Measurements from ENCODE around the gene GRIK2.

Gene GRIK2

DNA sequence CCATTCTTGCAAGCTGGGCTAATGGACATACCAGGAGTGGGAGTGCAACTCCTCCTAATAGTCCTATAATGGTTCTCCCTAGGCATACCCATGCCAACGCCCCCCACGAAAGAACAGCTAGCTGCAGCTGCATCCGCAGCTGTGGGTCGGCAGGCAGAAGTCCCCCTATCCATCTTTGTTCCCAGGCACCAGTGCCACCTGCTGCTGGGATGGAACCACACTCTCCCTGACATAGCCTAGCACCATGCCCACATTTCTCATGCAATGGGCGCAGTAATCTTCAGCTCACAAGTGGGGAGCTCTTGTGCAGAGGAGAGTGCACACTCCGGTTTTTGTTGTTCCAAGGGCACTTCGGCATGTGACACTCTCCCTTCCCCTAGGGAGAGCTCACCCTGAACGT is 567.8 kb downstream of the GRIK2 start:
- Histone ChIP-seq H3K27ac (ENCODE audit: low read depth, low read length) (no peak overlapping the region), H3K4me3 (ENCODE audit: low read depth, low read length) (no peak overlapping the region), H3K36me3 (ENCODE audit: control insufficient read depth, insufficient read depth, low read length) (no peaks in the 10 kb centered on the region), H3K4me1 (ENCODE audit: control insufficient read depth, insufficient read depth, low read length) (no peaks in the 10 kb centered on the region), H3K9me3 (ENCODE audit: control insufficient read depth, insufficient read depth, low read length) (no peaks in the 10 kb centered on the region), H3K27me3 (ENCODE audit: control insufficient read depth, insufficient read depth, low read length) (no peaks in the 10 kb centered on the region), H3K9ac (ENCODE audit: low read depth, low read length) (no peak overlapping the region)

DNA sequence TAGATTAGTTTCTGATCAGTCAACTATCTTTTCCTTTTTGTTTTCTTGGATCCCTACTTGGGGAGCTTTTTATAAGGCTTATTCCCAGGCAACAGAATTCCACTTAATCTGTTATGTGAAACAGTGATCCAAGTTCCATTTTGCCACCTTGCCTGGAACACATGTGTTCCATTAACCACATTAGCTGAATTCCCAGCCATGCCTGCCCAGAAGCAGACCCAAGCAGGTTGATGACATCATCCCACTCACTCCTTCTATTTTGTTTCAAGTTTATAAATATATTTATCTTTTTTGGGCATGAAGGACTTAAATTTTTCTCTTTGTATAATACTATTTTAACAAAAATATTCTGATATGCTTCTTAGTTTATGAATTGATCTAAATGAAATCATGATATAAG is 587.4 kb downstream of the GRIK2 start:
- Histone ChIP-seq H3K27me3 (ENCODE audit: control insufficient read depth, insufficient read depth, low read length) (no peaks in the 10 kb centered on the region), H3K4me1 (ENCODE audit: control insufficient read depth, insufficient read depth, low read length) (no peaks in the 10 kb centered on the region), H3K4me3 (ENCODE audit: low read depth, low read length) (no peak overlapping the region), H3K9ac (ENCODE audit: low read depth, low read length) (no peak overlapping the region), H3K9me3 (ENCODE audit: control insufficient read depth, insufficient read depth, low read length) (no peaks in the 10 kb centered on the region), H3K27ac (ENCODE audit: low read depth, low read length) (no peak overlapping the region), H3K36me3 (ENCODE audit: control insufficient read depth, insufficient read depth, low read length) (no peaks in the 10 kb centered on the region)

DNA sequence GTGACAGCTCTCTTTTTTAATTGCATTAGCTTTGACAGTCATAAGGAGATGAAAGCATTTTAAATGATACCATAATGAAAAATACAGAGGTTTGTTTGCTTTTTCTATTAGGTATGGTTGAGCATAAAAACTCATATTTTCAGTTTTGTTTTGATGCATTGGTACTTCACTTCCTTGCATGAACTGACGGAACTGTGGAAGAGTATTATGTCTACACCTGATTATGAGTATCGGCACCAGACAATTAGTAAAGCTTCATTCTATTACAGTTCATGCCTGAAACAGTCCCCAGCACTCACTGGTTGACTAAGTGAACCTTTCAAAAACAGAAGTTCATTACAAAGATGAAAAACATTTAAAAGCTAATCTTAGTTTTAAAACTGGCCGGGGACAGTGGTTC is 593.0 kb downstream of the GRIK2 start:
- Histone ChIP-seq H3K27ac (ENCODE audit: low read depth, low read length) (no peak overlapping the region), H3K4me1 (ENCODE audit: control insufficient read depth, insufficient read depth, low read length) (no peaks in the 10 kb centered on the region), H3K27me3 (ENCODE audit: control insufficient read depth, insufficient read depth, low read length) (no peaks in the 10 kb centered on the region), H3K9me3 (ENCODE audit: control insufficient read depth, insufficient read depth, low read length) (no peaks in the 10 kb centered on the region), H3K36me3 (ENCODE audit: control insufficient read depth, insufficient read depth, low read length) (no peaks in the 10 kb centered on the region), H3K9ac (ENCODE audit: low read depth, low read length) (no peak overlapping the region), H3K4me3 (ENCODE audit: low read depth, low read length) (no peak overlapping the region)

DNA sequence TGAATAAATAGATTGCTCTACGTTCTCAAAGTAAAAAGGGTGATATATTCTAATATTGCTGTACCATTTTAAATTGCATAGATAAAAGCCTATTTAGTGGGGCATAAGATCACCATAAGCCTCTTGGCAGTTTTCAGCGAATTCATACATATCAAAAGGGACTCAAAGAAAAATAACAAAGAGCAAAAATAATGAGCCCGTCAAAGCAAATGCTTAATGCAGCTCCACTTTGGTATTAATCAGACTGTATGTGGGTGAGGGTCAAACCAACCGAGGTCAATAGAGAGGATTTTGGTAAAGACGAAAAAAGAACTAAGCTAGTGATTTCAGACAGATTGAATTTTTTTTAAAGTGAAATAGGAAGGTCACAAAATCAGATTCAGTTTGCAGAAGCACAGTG is 598.8 kb downstream of the GRIK2 start:
- Histone ChIP-seq H3K27ac (ENCODE audit: low read depth, low read length) (no peak overlapping the region), H3K9me3 (ENCODE audit: control insufficient read depth, insufficient read depth, low read length) (no peaks in the 10 kb centered on the region), H3K4me1 (ENCODE audit: control insufficient read depth, insufficient read depth, low read length) (no peaks in the 10 kb centered on the region), H3K4me3 (ENCODE audit: low read depth, low read length) (no peak overlapping the region), H3K9ac (ENCODE audit: low read depth, low read length) (no peak overlapping the region), H3K27me3 (ENCODE audit: control insufficient read depth, insufficient read depth, low read length) (no peaks in the 10 kb centered on the region), H3K36me3 (ENCODE audit: control insufficient read depth, insufficient read depth, low read length) (no peaks in the 10 kb centered on the region)

DNA sequence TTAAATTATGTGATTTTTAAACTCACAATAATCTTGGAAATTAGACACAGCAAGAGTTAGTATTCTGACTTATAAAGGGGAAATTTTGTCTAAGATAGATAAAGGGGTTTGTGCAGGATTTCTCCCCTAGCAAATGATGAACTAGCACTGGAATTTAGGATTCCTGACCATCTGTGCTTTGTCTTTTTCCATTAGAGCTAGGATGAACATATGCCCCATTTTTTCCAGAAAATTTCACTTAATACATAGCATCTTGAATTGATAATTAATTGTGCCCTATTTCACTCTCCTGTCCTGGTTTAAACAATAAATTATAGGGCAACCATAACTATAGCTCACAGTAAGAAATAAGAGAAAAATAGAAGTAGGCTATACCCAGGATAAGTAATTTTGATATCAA is 601.0 kb downstream of the GRIK2 start:
- H3K9ac ChIP-seq (ENCODE audit: low read depth, low read length), result no peak overlapping the region
- H3K27ac ChIP-seq (ENCODE audit: low read depth, low read length), result no peak overlapping the region
- H3K4me1 ChIP-seq (ENCODE audit: control insufficient read depth, insufficient read depth, low read length), result no peaks in the 10 kb centered on the region
- H3K9me3 ChIP-seq (ENCODE audit: control insufficient read depth, insufficient read depth, low read length), result no peaks in the 10 kb centered on the region
- H3K4me3 ChIP-seq (ENCODE audit: low read depth, low read length), result no peak overlapping the region
- H3K36me3 ChIP-seq (ENCODE audit: control insufficient read depth, insufficient read depth, low read length), result no peaks in the 10 kb centered on the region
- no peaks in the 10 kb centered on the region for H3K27me3 ChIP-seq (ENCODE audit: control insufficient read depth, insufficient read depth, low read length)

DNA sequence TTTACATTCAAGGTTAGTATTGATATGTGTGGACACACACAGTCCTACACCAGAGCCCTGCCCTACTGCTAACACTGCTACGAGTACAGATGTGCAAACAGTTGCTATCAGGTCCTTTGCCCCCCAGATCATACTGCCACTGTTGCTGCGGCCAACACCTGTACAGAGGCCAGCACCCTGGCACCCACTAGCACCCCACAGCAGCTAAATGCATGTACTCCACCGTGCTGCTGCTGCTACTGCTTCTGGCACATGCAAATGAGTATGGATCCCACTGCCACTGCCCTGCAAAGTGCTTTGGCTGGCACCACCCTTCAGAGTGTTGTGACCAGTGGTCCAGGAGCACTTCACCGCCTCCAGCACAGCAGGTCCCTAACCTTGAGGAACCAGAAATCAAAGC is 621.9 kb downstream of the GRIK2 start:
- H3K27me3 ChIP-seq (ENCODE audit: control insufficient read depth, insufficient read depth, low read length), result no peaks in the 10 kb centered on the region
- H3K27ac ChIP-seq (ENCODE audit: low read depth, low read length), result no peak overlapping the region
- H3K9me3 ChIP-seq (ENCODE audit: control insufficient read depth, insufficient read depth, low read length), result no peaks in the 10 kb centered on the region
- H3K9ac ChIP-seq (ENCODE audit: low read depth, low read length), result no peak overlapping the region
- no peaks in the 10 kb centered on the region for H3K4me1 ChIP-seq (ENCODE audit: control insufficient read depth, insufficient read depth, low read length)
- H3K4me3 ChIP-seq (ENCODE audit: low read depth, low read length), result no peak overlapping the region
- H3K36me3 ChIP-seq (ENCODE audit: control insufficient read depth, insufficient read depth, low read length), result no peaks in the 10 kb centered on the region

DNA sequence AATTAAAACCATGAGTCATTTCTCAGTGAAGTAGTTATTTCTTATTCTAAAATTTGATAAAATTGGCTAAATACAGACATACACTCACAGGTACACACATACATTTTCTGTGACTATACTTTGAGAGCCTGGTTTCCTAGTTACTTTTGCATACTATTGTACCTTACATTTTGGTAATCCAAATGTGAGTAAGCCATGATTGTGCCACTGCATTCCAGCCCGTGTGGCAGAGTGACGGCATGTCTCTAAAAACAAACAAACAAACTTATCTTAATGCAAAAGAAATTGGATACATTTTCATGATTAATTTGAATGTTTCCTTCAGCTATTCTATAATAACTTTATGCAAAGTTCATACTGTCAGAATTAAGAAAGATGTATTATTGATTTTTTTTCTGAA is 628.8 kb downstream of the GRIK2 start:
- Histone ChIP-seq H3K36me3 (ENCODE audit: control insufficient read depth, insufficient read depth, low read length) (no peaks in the 10 kb centered on the region), H3K27ac (ENCODE audit: low read depth, low read length) (no peak overlapping the region), H3K9ac (ENCODE audit: low read depth, low read length) (no peak overlapping the region), H3K4me1 (ENCODE audit: control insufficient read depth, insufficient read depth, low read length) (no peaks in the 10 kb centered on the region), H3K27me3 (ENCODE audit: control insufficient read depth, insufficient read depth, low read length) (no peaks in the 10 kb centered on the region), H3K4me3 (ENCODE audit: low read depth, low read length) (no peak overlapping the region), H3K9me3 (ENCODE audit: control insufficient read depth, insufficient read depth, low read length) (no peaks in the 10 kb centered on the region)

DNA sequence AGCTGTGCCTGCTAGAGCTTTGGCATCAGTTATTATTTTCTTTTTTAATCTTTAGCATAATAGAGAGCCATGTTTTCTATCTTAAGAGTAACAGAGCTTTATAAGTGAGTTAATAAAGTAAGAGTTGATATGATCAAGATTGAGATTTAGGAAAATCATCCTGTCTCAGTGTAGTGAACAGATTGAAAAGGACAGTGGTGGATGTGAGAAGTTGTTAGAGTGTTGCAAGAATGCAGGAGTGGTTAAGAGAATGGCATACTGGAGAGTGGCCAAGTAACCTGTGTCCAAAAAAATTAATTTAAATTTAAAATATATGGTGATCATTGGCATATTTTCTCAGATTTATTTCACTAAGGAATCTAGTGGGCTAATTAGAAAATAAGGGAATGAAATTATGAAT is 629.3 kb downstream of the GRIK2 start:
- Histone ChIP-seq H3K27ac (ENCODE audit: low read depth, low read length) (no peak overlapping the region), H3K9ac (ENCODE audit: low read depth, low read length) (no peak overlapping the region), H3K9me3 (ENCODE audit: control insufficient read depth, insufficient read depth, low read length) (no peaks in the 10 kb centered on the region), H3K27me3 (ENCODE audit: control insufficient read depth, insufficient read depth, low read length) (no peaks in the 10 kb centered on the region), H3K4me3 (ENCODE audit: low read depth, low read length) (no peak overlapping the region), H3K4me1 (ENCODE audit: control insufficient read depth, insufficient read depth, low read length) (no peaks in the 10 kb centered on the region), H3K36me3 (ENCODE audit: control insufficient read depth, insufficient read depth, low read length) (no peaks in the 10 kb centered on the region)

DNA sequence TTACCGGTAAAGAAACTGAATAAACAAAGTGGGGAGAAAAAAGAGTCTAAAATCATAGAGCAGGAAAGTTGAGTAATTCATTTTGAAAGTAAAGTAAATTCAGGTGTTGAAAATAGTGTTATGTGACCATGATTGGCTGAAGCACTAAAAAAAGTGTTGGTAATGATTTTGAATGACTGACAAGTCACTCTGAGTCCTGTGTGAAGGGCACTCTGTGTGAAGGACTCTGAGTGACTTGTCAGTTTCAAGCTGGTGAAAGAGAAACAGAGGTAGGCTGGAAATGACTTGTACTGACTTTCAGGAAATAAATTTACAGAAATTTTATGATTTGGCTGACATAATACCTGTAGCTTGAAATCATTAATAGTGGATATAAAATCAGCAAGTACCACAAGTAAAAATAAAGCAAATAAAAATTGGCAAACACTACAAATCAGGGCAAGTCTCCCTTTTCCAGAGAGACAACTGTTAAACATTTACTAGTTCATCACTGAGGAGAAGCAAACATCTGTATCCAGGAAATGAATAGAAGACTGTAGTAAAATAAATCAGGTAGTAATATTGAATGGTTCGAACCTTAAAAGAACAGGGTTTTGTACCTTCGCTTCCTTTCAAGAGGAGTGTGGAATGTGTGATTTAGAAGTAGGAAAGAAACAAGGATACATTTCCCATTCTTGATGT is 630.6 kb downstream of the GRIK2 start:
- H3K4me3 ChIP-seq (ENCODE audit: low read depth, low read length), result no peak overlapping the region
- no peak overlapping the region for H3K27ac ChIP-seq (ENCODE audit: low read depth, low read length)
- H3K9me3 ChIP-seq (ENCODE audit: control insufficient read depth, insufficient read depth, low read length), result no peaks in the 10 kb centered on the region
- H3K9ac ChIP-seq (ENCODE audit: low read depth, low read length), result no peak overlapping the region
- H3K27me3 ChIP-seq (ENCODE audit: control insufficient read depth, insufficient read depth, low read length), result no peaks in the 10 kb centered on the region
- H3K4me1 ChIP-seq (ENCODE audit: control insufficient read depth, insufficient read depth, low read length), result no peaks in the 10 kb centered on the region
- H3K36me3 ChIP-seq (ENCODE audit: control insufficient read depth, insufficient read depth, low read length), result no peaks in the 10 kb centered on the region

DNA sequence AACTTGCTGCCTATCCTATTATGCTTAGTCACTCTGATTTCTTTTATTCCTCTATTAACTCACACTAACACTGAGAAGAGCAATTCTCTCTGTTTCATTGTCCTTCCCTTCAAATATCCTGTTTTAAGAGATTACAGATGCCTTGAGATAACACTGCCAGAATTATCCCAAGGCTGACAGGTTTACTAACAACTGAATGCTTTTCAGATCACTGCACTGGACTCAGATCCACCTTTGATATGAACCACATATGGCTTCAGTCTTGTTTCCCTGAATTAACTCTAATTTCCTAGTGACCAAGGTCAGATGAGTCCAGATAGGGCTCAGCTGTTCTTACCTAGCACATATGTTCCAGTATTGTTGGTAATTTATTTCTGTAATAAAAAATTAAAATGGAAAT is 633.1 kb downstream of the GRIK2 start:
- no peak overlapping the region for H3K4me3 ChIP-seq (ENCODE audit: low read depth, low read length)
- H3K4me1 ChIP-seq (ENCODE audit: control insufficient read depth, insufficient read depth, low read length), result no peaks in the 10 kb centered on the region
- H3K27ac ChIP-seq (ENCODE audit: low read depth, low read length), result no peak overlapping the region
- H3K9ac ChIP-seq (ENCODE audit: low read depth, low read length), result no peak overlapping the region
- no peaks in the 10 kb centered on the region for H3K27me3 ChIP-seq (ENCODE audit: control insufficient read depth, insufficient read depth, low read length)
- H3K36me3 ChIP-seq (ENCODE audit: control insufficient read depth, insufficient read depth, low read length), result no peaks in the 10 kb centered on the region
- H3K9me3 ChIP-seq (ENCODE audit: control insufficient read depth, insufficient read depth, low read length), result no peaks in the 10 kb centered on the region

DNA sequence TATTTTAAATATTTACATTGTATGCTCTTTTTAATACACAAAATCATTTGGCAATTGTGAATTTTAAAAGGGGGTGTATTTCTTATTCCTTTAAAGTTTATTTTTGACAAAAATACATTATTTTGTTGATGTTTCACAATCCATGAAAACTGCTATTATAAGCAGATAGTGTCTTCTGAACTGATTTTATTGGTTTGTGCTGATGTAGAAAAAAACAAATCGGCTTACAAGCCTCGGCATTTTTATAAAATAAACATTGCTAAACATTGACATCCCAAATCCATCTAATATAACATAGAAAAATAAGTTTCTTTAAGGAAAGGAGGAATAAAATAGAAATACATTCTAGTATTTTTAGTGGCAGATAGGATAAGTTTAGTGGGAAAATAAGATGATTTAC is 634.7 kb downstream of the GRIK2 start:
- Histone ChIP-seq H3K27ac (ENCODE audit: low read depth, low read length) (no peak overlapping the region), H3K36me3 (ENCODE audit: control insufficient read depth, insufficient read depth, low read length) (no peaks in the 10 kb centered on the region), H3K27me3 (ENCODE audit: control insufficient read depth, insufficient read depth, low read length) (no peaks in the 10 kb centered on the region), H3K9me3 (ENCODE audit: control insufficient read depth, insufficient read depth, low read length) (no peaks in the 10 kb centered on the region), H3K4me1 (ENCODE audit: control insufficient read depth, insufficient read depth, low read length) (no peaks in the 10 kb centered on the region), H3K4me3 (ENCODE audit: low read depth, low read length) (no peak overlapping the region), H3K9ac (ENCODE audit: low read depth, low read length) (no peak overlapping the region)

DNA sequence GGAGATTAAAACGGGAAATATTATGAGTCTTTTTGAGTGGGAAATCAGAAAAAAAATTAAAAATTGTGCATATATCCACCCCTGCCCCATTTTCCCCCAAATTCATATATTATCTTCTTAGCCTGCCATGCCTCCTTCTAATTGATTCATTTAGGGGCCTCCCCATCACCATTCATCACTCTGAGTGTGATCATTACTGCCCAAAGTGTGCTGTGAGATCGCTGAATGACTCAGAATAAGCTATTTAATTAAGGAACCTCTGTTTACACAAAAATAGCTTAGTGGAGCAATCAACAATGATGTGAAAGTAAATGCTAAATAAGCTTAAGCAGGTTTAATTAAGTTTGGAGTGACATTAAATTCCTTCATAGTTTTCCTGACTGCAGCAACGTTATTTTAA is 645.5 kb downstream of the GRIK2 start:
- Histone ChIP-seq H3K9ac (ENCODE audit: low read depth, low read length) (no peak overlapping the region), H3K36me3 (ENCODE audit: control insufficient read depth, insufficient read depth, low read length) (no peaks in the 10 kb centered on the region), H3K4me1 (ENCODE audit: control insufficient read depth, insufficient read depth, low read length) (peaks cover 10% of the 10 kb centered on the region; the same call in 1 of the 2 replicates), H3K9me3 (ENCODE audit: control insufficient read depth, insufficient read depth, low read length) (no peaks in the 10 kb centered on the region), H3K27me3 (ENCODE audit: control insufficient read depth, insufficient read depth, low read length) (no peaks in the 10 kb centered on the region), H3K4me3 (ENCODE audit: low read depth, low read length) (no peak overlapping the region), H3K27ac (ENCODE audit: low read depth, low read length) (no peak overlapping the region)

Measured in HUES48 (cell line).